SK-N-MC (cell line): ENCODE measurements around the gene SHISAL1.

Source experiments
- EZH2 ChIP-seq: fragments of 200-600 bp; sonication (generic); IDR thresholded peaks from one replicate; pipeline ENCODE4 v1.6.1; 2017; ENCODE audit warnings: antibody characterized with exemption
- FOXP2 ChIP-seq: optimal IDR thresholded peaks from 2 replicates; pipeline ENCODE3; 2011; ENCODE audit warnings: mild to moderate bottlenecking, moderate library complexity; ENCODE audit not compliant: insufficient read depth; ENCODE audit errors: extremely low read length, control extremely low read depth
- POLR2AphosphoS5 ChIP-seq: IDR thresholded peaks from 2 replicates; pipeline ENCODE4 v1.6.1; 2012; ENCODE audit warnings: mild to moderate bottlenecking, low read depth, low read length, borderline replicate concordance

DNA sequence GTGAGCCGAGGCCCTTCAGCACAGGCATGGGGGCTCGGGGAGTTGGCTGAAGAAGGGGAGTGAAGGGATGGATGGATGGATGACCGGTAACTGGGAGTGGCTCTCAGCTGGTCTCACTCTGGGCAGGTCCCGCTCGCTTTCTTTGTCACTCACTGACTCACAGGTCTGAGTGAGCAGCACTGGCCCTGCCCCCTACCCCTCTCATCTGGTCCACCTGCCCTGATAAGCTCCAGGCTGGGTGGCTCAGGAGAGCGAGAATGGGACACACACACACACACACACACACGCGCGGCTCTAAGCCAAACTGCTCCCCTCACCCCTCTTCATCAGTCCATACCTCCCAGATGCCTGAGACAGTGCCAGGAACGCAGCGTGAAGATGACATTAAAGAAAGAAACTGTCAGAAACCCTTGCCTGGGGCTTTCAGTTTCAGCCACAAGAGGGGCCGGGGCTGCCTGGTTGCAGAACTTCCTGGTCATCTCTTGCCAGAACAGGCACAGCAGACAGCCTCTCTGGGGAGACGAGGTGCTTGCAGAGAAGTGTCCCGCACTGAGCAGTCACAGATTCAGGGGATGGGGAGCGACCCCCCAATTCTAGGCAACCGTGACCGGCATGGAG lies 16.5 kb upstream of the SHISAL1 start:
- TF ChIP-seq POLR2AphosphoS5 = no peak
- no peak for TF ChIP-seq EZH2
- no peak for TF ChIP-seq FOXP2
